Measurements from ENCODE around the gene NR4A1.

Gene NR4A1

DNA sequence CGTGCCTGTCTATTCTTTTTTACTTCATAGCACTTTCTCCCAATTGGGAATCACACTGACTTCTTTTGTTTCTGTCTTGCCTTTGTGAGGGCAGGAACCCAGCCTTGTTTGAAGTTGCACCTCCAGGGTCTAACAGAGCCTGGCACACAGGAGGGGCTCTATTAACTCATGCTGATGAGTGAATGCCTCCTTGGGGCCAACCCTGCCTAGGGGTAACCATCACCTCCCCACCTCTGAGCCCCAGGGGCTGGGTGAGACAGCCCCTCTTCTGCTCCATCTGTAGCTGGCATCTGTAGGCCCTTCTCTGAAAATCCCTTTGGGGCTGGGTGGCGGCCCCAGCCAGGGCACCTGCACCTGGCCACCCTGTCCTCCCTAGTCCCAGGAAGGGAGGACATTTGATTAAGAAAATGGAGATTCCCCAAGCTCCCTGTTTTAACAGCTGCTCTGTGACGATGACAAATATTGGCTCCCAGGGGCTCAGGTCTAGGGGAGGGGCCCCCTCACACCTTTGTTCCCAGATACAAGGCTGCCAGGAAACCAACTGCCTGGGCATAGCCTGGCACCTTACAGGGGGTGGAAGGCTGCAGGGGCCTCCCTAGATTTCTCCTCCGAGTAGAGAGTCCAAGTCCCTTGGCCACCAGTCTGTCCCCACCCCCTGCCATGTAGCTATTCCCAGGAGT lies 32.7 kb upstream of the NR4A1 start:
- TF ChIP-seq ZNF70 (CRISPR knock-in tag; IDR thresholded peaks at IDR 0.05) (no peak), POU6F1 (CRISPR knock-in tag; IDR thresholded peaks at IDR 0.05; ENCODE audit: borderline replicate concordance, low read depth) (no peak), TOX (CRISPR knock-in tag; IDR thresholded peaks at IDR 0.05; ENCODE audit: borderline replicate concordance) (no peak), ZFP3 (CRISPR knock-in tag; IDR thresholded peaks at IDR 0.05) (no peak), SNAI2 (CRISPR knock-in tag; IDR thresholded peaks at IDR 0.05) (no peak), PATZ1 (CRISPR knock-in tag; IDR thresholded peaks at IDR 0.05; ENCODE audit: borderline replicate concordance) (no peak), ARNTL (CRISPR knock-in tag; IDR thresholded peaks at IDR 0.05; ENCODE audit: borderline replicate concordance, low read depth) (no peak), RARB (CRISPR knock-in tag; IDR thresholded peaks at IDR 0.05) (no peak), GLIS3 (CRISPR knock-in tag; IDR thresholded peaks at IDR 0.05) (no peak), ZFP30 (CRISPR knock-in tag; IDR thresholded peaks at IDR 0.05) (no peak), PPARA (CRISPR knock-in tag; IDR thresholded peaks at IDR 0.05; ENCODE audit: borderline replicate concordance) (no peak), BACH2 (CRISPR knock-in tag; IDR thresholded peaks at IDR 0.05; ENCODE audit: borderline replicate concordance) (no peak), OSR1 (CRISPR knock-in tag; IDR thresholded peaks at IDR 0.05) (no peak), ISL1 (CRISPR knock-in tag; IDR thresholded peaks at IDR 0.05) (no peak)
- TF ChIP-seq, protein P1, sequence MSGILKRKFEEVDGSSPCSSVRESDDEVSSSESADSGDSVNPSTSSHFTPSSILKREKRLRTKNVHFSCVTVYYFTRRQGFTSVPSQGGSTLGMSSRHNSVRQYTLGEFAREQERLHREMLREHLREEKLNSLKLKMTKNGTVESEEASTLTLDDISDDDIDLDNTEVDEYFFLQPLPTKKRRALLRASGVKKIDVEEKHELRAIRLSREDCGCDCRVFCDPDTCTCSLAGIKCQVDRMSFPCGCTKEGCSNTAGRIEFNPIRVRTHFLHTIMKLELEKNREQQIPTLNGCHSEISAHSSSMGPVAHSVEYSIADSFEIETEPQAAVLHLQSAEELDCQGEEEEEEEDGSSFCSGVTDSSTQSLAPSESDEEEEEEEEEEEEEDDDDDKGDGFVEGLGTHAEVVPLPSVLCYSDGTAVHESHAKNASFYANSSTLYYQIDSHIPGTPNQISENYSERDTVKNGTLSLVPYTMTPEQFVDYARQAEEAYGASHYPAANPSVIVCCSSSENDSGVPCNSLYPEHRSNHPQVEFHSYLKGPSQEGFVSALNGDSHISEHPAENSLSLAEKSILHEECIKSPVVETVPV (CRISPR knock-in tag; IDR thresholded peaks at IDR 0.05), result no peak
- TF ChIP-seq, protein P2, sequence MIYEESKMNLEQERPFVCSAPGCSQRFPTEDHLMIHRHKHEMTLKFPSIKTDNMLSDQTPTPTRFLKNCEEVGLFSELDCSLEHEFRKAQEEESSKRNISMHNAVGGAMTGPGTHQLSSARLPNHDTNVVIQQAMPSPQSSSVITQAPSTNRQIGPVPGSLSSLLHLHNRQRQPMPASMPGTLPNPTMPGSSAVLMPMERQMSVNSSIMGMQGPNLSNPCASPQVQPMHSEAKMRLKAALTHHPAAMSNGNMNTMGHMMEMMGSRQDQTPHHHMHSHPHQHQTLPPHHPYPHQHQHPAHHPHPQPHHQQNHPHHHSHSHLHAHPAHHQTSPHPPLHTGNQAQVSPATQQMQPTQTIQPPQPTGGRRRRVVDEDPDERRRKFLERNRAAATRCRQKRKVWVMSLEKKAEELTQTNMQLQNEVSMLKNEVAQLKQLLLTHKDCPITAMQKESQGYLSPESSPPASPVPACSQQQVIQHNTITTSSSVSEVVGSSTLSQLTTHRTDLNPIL (CRISPR knock-in tag; IDR thresholded peaks at IDR 0.05; ENCODE audit: low read depth), result no peak
- no peak for ATAC-seq

- ATAC-seq, result no peak
- TF ChIP-seq CSDC2 (CRISPR knock-in tag; IDR thresholded peaks at IDR 0.05) (no peak), TOX (CRISPR knock-in tag; IDR thresholded peaks at IDR 0.05; ENCODE audit: borderline replicate concordance) (no peak), ZC3H10 (CRISPR knock-in tag; IDR thresholded peaks at IDR 0.05) (no peak), GLIS3 (CRISPR knock-in tag; IDR thresholded peaks at IDR 0.05) (no peak), ZFP30 (CRISPR knock-in tag; IDR thresholded peaks at IDR 0.05) (no peak), ZNF565 (CRISPR knock-in tag; conservative IDR thresholded peaks at IDR 0.05; ENCODE audit: low read depth) (no peak), PPARA (CRISPR knock-in tag; IDR thresholded peaks at IDR 0.05; ENCODE audit: borderline replicate concordance) (no peak), SNAI2 (CRISPR knock-in tag; IDR thresholded peaks at IDR 0.05) (no peak), TCF4 (CRISPR knock-in tag; IDR thresholded peaks at IDR 0.05; ENCODE audit: borderline replicate concordance) (no peak), PATZ1 (CRISPR knock-in tag; IDR thresholded peaks at IDR 0.05; ENCODE audit: borderline replicate concordance) (no peak), BACH2 (CRISPR knock-in tag; IDR thresholded peaks at IDR 0.05; ENCODE audit: borderline replicate concordance) (no peak), ZFP3 (CRISPR knock-in tag; IDR thresholded peaks at IDR 0.05) (no peak), RARB (CRISPR knock-in tag; IDR thresholded peaks at IDR 0.05) (no peak), ZNF8 (CRISPR knock-in tag; IDR thresholded peaks at IDR 0.05) (no peak), ZNF70 (CRISPR knock-in tag; IDR thresholded peaks at IDR 0.05) (no peak), ISL1 (CRISPR knock-in tag; IDR thresholded peaks at IDR 0.05) (no peak), OSR1 (CRISPR knock-in tag; IDR thresholded peaks at IDR 0.05) (no peak), ARNTL (CRISPR knock-in tag; IDR thresholded peaks at IDR 0.05; ENCODE audit: borderline replicate concordance, low read depth) (no peak)
- TF ChIP-seq, protein P1 (CRISPR knock-in tag; IDR thresholded peaks at IDR 0.05), result no peak
- TF ChIP-seq, protein P3, sequence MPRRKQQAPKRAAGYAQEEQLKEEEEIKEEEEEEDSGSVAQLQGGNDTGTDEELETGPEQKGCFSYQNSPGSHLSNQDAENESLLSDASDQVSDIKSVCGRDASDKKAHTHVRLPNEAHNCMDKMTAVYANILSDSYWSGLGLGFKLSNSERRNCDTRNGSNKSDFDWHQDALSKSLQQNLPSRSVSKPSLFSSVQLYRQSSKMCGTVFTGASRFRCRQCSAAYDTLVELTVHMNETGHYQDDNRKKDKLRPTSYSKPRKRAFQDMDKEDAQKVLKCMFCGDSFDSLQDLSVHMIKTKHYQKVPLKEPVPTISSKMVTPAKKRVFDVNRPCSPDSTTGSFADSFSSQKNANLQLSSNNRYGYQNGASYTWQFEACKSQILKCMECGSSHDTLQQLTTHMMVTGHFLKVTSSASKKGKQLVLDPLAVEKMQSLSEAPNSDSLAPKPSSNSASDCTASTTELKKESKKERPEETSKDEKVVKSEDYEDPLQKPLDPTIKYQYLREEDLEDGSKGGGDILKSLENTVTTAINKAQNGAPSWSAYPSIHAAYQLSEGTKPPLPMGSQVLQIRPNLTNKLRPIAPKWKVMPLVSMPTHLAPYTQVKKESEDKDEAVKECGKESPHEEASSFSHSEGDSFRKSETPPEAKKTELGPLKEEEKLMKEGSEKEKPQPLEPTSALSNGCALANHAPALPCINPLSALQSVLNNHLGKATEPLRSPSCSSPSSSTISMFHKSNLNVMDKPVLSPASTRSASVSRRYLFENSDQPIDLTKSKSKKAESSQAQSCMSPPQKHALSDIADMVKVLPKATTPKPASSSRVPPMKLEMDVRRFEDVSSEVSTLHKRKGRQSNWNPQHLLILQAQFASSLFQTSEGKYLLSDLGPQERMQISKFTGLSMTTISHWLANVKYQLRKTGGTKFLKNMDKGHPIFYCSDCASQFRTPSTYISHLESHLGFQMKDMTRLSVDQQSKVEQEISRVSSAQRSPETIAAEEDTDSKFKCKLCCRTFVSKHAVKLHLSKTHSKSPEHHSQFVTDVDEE (CRISPR knock-in tag; IDR thresholded peaks at IDR 0.05), result no peak
These were observed 32.0 kb upstream of the NR4A1 start for GRCh38 chr12:52019113-52019770.
